ENCODE measurements around the gene MEX3C.

Gene MEX3C

DNA sequence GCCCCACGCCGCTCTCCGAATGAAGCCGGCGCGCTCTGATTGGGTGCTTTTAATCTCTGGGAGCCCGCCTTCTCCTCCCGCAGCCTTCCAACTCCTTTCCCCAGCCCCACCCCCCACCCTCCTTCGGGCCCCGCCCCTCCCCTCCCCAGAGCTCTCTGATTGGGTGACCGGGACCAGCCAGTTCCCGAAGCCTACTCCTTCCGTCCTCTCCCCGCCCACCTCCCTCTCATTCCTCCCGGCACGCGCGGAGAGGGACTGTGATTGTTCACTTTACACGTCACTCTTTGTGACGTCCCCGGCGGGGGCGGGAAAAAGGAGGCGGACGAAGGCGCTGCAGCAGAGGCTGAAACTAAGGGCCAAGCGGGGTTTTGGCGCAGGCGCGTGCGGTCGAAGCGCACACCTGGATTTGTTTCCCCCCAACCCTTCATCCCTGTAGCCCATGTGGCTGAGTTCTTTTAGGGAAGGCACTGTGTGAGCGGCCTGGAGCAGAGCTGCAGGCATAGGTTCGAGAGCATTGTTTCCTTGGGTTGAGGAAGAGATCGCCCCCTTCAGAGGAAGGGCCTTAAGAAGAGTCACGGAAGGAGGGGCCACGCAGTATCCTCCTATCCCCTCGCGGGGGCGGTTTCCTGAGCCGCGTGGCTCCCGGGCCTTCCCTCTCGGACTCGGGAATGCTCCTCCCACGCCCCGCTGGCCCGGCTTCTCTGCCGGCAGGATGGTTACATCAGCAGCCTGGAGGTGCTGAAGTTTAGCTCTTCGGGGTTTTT lies at the start of gene MEX3C:
TSS of gene MEX3C (minus strand) at position 21 of the 764 bp plus-strand sequence. CDS start 361 bp downstream, outside the sequence.
- no peaks in the 10 kb centered on the region for H3K27me3 ChIP-seq (ENCODE audit: low read depth, low read length)
- no peaks in the 10 kb centered on the region for H3K9me3 ChIP-seq (ENCODE audit: control insufficient read depth in 1 of 2, low read length in 2 of 2)
- peaks cover 10 to 23% of the 10 kb centered on the region in 2 donors for H3K4me1 ChIP-seq (ENCODE audit: control insufficient read depth in 1 of 2, insufficient read depth in 2 of 2, low read length in 2 of 2)
- H3K36me3 ChIP-seq (ENCODE audit: control insufficient read depth in 1 of 2, insufficient read depth in 2 of 2, low read length in 2 of 2) = no peaks in the 10 kb centered on the region
- H3K27ac ChIP-seq (ENCODE audit: low read length) = peak within 1 kb of the TSS; percentile 89
- peak within 1 kb of the TSS; percentile 90 to 92 for H3K4me3 ChIP-seq (ENCODE audit: low read depth in 1 of 2, low read length in 2 of 2)

- no peaks in the 10 kb centered on the region for H3K4me1 ChIP-seq (ENCODE audit: control insufficient read depth in 1 of 2, insufficient read depth in 2 of 2, low read length in 2 of 2)
- no peaks in the 10 kb centered on the region for H3K27me3 ChIP-seq (ENCODE audit: low read depth, low read length)
- H3K36me3 ChIP-seq (ENCODE audit: control insufficient read depth in 1 of 2, insufficient read depth in 2 of 2, low read length in 2 of 2) = no peaks in the 10 kb centered on the region
- no peak overlapping the region for H3K27ac ChIP-seq (ENCODE audit: low read length)
- H3K4me3 ChIP-seq (ENCODE audit: low read depth in 1 of 2, low read length in 2 of 2) = no peak overlapping the region
- no peaks in the 10 kb centered on the region for H3K9me3 ChIP-seq (ENCODE audit: control insufficient read depth in 1 of 2, low read length in 2 of 2)
Measured at GRCh38 chr18:51241226-51241625, 43.7 kb upstream of the MEX3C start.

- Histone ChIP-seq H3K4me1 (ENCODE audit: control insufficient read depth in 1 of 2, insufficient read depth in 2 of 2, low read length in 2 of 2) (no peaks in the 10 kb centered on the region), H3K27ac (ENCODE audit: low read length) (no peak overlapping the region), H3K9me3 (ENCODE audit: control insufficient read depth in 1 of 2, low read length in 2 of 2) (no peaks in the 10 kb centered on the region), H3K4me3 (ENCODE audit: low read depth in 1 of 2, low read length in 2 of 2) (no peak overlapping the region), H3K27me3 (ENCODE audit: low read depth, low read length) (no peaks in the 10 kb centered on the region), H3K36me3 (ENCODE audit: control insufficient read depth in 1 of 2, insufficient read depth in 2 of 2, low read length in 2 of 2) (no peaks in the 10 kb centered on the region)
Measured at GRCh38 chr18:51236225-51236624, 38.7 kb upstream of the MEX3C start.

- H3K4me1 ChIP-seq (ENCODE audit: control insufficient read depth in 1 of 2, insufficient read depth in 2 of 2, low read length in 2 of 2) = no peaks in the 10 kb centered on the region
- H3K36me3 ChIP-seq (ENCODE audit: control insufficient read depth in 1 of 2, insufficient read depth in 2 of 2, low read length in 2 of 2) = no peaks in the 10 kb centered on the region
- H3K4me3 ChIP-seq (ENCODE audit: low read depth in 1 of 2, low read length in 2 of 2) = no peak overlapping the region
- H3K27me3 ChIP-seq (ENCODE audit: low read depth, low read length) = no peaks in the 10 kb centered on the region
- no peaks in the 10 kb centered on the region for H3K9me3 ChIP-seq (ENCODE audit: control insufficient read depth in 1 of 2, low read length in 2 of 2)
- H3K27ac ChIP-seq (ENCODE audit: low read length) = no peak overlapping the region
Measured at GRCh38 chr18:51235009-51235789, 37.7 kb upstream of the MEX3C start.

DNA sequence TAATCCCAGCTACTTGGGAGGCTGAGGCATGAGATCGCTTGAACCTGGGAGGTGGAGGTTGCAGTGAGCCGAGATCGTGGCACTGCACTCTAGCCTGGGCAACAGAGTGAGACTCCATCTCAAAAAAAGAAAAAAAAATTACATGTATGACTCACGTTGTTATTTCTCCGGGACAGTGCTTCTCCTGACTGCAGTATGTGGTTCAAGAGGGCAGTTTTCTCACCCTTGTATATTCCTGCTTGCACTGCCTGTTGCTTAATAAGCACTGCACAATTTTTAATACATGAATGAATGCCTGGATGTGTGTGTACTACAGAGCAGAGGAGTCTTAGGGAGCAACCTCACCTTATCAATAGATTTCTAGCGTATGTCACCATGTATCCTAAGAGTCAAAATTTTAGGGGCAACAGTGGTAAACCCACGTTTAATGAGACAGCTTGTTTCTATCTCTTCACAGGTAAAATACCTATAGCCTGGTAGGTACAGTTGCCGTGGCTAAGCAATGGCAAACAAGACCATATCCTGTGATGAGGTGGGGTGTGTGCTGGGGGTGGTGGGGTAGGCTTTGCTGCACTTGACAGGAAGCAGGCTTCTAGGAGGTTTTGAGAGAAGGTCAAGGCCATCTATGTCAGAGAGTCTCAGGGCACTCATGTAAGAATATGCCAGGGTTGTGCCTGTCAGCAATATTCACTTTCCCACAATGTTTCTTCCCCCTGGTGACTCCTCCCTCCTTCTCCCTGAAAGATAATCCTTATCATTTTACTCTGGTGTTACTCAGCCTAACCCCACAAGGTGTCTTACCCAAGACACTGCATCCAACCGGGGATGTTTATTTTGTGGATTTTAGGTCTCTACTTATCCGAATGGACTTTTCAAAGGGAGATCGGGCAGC lies 36.9 kb upstream of the MEX3C start:
- Histone ChIP-seq H3K9me3 (ENCODE audit: control insufficient read depth in 1 of 2, low read length in 2 of 2) (no peaks in the 10 kb centered on the region), H3K4me1 (ENCODE audit: control insufficient read depth in 1 of 2, insufficient read depth in 2 of 2, low read length in 2 of 2) (no peaks in the 10 kb centered on the region), H3K4me3 (ENCODE audit: low read depth in 1 of 2, low read length in 2 of 2) (no peak overlapping the region), H3K27me3 (ENCODE audit: low read depth, low read length) (no peaks in the 10 kb centered on the region), H3K36me3 (ENCODE audit: control insufficient read depth in 1 of 2, insufficient read depth in 2 of 2, low read length in 2 of 2) (no peaks in the 10 kb centered on the region), H3K27ac (ENCODE audit: low read length) (no peak overlapping the region)

GRCh38 chr18:51229328-51229727 lies 31.8 kb upstream of the MEX3C start:
- Histone ChIP-seq H3K27me3 (ENCODE audit: low read depth, low read length) (no peaks in the 10 kb centered on the region), H3K4me3 (ENCODE audit: low read depth in 1 of 2, low read length in 2 of 2) (no peak overlapping the region), H3K9me3 (ENCODE audit: control insufficient read depth in 1 of 2, low read length in 2 of 2) (no peaks in the 10 kb centered on the region), H3K4me1 (ENCODE audit: control insufficient read depth in 1 of 2, insufficient read depth in 2 of 2, low read length in 2 of 2) (no peaks in the 10 kb centered on the region), H3K36me3 (ENCODE audit: control insufficient read depth in 1 of 2, insufficient read depth in 2 of 2, low read length in 2 of 2) (no peaks in the 10 kb centered on the region), H3K27ac (ENCODE audit: low read length) (no peak overlapping the region)

DNA sequence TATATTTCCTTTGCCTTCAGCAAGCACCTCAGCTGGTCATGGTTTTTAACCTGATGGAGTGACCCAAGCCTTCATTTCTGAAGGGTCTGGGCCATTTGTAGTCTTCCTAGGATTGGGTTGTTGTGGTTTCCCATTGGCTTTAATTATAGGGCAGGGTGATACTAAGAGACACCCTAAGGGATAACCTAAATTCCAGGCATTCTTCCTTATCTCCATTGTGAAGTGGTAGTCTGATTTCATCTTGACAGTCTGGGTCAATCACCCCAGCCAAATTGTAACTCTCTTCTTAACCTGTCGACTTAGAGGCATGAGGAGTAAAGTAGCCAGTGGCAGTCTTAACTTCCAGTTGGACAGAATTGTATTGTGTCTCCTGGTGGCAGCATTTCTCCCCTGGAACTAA lies 30.2 kb upstream of the MEX3C start:
- Histone ChIP-seq H3K4me1 (ENCODE audit: control insufficient read depth in 1 of 2, insufficient read depth in 2 of 2, low read length in 2 of 2) (no peaks in the 10 kb centered on the region), H3K27ac (ENCODE audit: low read length) (no peak overlapping the region), H3K27me3 (ENCODE audit: low read depth, low read length) (no peaks in the 10 kb centered on the region), H3K36me3 (ENCODE audit: control insufficient read depth in 1 of 2, insufficient read depth in 2 of 2, low read length in 2 of 2) (no peaks in the 10 kb centered on the region), H3K4me3 (ENCODE audit: low read depth in 1 of 2, low read length in 2 of 2) (no peak overlapping the region), H3K9me3 (ENCODE audit: control insufficient read depth in 1 of 2, low read length in 2 of 2) (no peaks in the 10 kb centered on the region)

GRCh38 chr18:51226587-51227350 lies 29.3 kb upstream of the MEX3C start:
- H3K27me3 ChIP-seq (ENCODE audit: low read depth, low read length) = no peaks in the 10 kb centered on the region
- H3K4me1 ChIP-seq (ENCODE audit: control insufficient read depth in 1 of 2, insufficient read depth in 2 of 2, low read length in 2 of 2) = no peaks in the 10 kb centered on the region
- no peaks in the 10 kb centered on the region for H3K9me3 ChIP-seq (ENCODE audit: control insufficient read depth in 1 of 2, low read length in 2 of 2)
- no peaks in the 10 kb centered on the region for H3K36me3 ChIP-seq (ENCODE audit: control insufficient read depth in 1 of 2, insufficient read depth in 2 of 2, low read length in 2 of 2)
- H3K4me3 ChIP-seq (ENCODE audit: low read depth in 1 of 2, low read length in 2 of 2) = no peak overlapping the region
- no peak overlapping the region for H3K27ac ChIP-seq (ENCODE audit: low read length)

DNA sequence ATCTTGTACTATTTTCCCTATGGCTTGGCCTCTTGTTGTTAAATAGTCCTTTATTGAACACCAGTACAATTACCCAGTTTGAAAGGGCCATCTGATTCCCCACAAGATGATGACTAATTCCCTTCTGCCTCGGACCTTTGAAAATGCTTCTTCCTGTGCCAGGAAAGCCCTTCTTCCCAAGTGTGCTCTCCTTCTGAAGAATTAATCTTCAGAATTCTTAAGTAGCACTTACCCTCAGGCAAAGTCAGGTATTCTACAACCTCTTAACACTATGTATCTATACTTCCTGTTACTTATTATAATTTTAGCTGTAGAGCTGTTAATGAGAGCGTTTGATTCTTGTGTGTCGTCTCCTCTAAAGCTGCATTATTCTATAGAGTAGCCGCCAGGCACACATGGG lies 28.6 kb upstream of the MEX3C start:
- H3K4me1 ChIP-seq (ENCODE audit: control insufficient read depth in 1 of 2, insufficient read depth in 2 of 2, low read length in 2 of 2) = no peaks in the 10 kb centered on the region
- H3K27me3 ChIP-seq (ENCODE audit: low read depth, low read length) = no peaks in the 10 kb centered on the region
- H3K9me3 ChIP-seq (ENCODE audit: control insufficient read depth in 1 of 2, low read length in 2 of 2) = no peaks in the 10 kb centered on the region
- H3K27ac ChIP-seq (ENCODE audit: low read length) = no peak overlapping the region
- no peak overlapping the region for H3K4me3 ChIP-seq (ENCODE audit: low read depth in 1 of 2, low read length in 2 of 2)
- H3K36me3 ChIP-seq (ENCODE audit: control insufficient read depth in 1 of 2, insufficient read depth in 2 of 2, low read length in 2 of 2) = no peaks in the 10 kb centered on the region

- no peak overlapping the region for H3K4me3 ChIP-seq (ENCODE audit: low read depth in 1 of 2, low read length in 2 of 2)
- no peak overlapping the region for H3K27ac ChIP-seq (ENCODE audit: low read length)
Measured at GRCh38 chr18:51212606-51213005, 15.1 kb upstream of the MEX3C start.

More at GRCh38 chr18:51212606-51213005, 15.1 kb upstream of the MEX3C start:
- H3K27me3 ChIP-seq (ENCODE audit: low read depth, low read length) = no peaks in the 10 kb centered on the region
- H3K36me3 ChIP-seq (ENCODE audit: control insufficient read depth in 1 of 2, insufficient read depth in 2 of 2, low read length in 2 of 2) = no peaks in the 10 kb centered on the region
- no peaks in the 10 kb centered on the region for H3K9me3 ChIP-seq (ENCODE audit: control insufficient read depth in 1 of 2, low read length in 2 of 2)
- no peaks in the 10 kb centered on the region for H3K4me1 ChIP-seq (ENCODE audit: control insufficient read depth in 1 of 2, insufficient read depth in 2 of 2, low read length in 2 of 2)

Measured in muscle layer of duodenum (tissue), 2 donors.